Stimulated activated CD8-positive, alpha-beta memory T cell treated with anti-CD3 and anti-CD28 coated beads, Interleukin-15, amount 100 ng/mL, for 24 hours (primary cell): ENCODE data around the gene RASGRF2.
A peak's percentile ranks its signal among the peaks of the same experiment; 100 is the strongest.

Experiments used
- DNase-seq: peaks from one replicate; pipeline ENCODE4 v3.0.0-alpha.2; 2020; ENCODE audit warnings: low read depth

The RASGRF2 gene

GRCh38 chr5:80959768-80960442 is at the start of gene RASGRF2:
TSS of gene RASGRF2 (plus strand) at chr5:80960363. CDS start at chr5:80960739, 376 bp downstream.
- peak; percentile 8 for DNase-seq

- DNase-seq = no peak
Observed at GRCh38 chr5:80912479-80912878, 47.7 kb upstream of the RASGRF2 start.

GRCh38 chr5:80915716-80916115 is 44.4 kb upstream of the RASGRF2 start:
- no peak for DNase-seq

- DNase-seq = no peak
Observed at GRCh38 chr5:80916676-80917075, 43.5 kb upstream of the RASGRF2 start.

GRCh38 chr5:80917631-80918030 is 42.5 kb upstream of the RASGRF2 start:
- no peak for DNase-seq

GRCh38 chr5:80919678-80920196 is 40.4 kb upstream of the RASGRF2 start:
- DNase-seq = no peak

GRCh38 chr5:80920333-80920732 is 39.8 kb upstream of the RASGRF2 start:
- DNase-seq = no peak

GRCh38 chr5:80921026-80921425 is 39.1 kb upstream of the RASGRF2 start:
- no peak for DNase-seq

- no peak for DNase-seq
Observed at GRCh38 chr5:80925931-80926330, 34.2 kb upstream of the RASGRF2 start.

GRCh38 chr5:80926536-80926935 is 33.6 kb upstream of the RASGRF2 start:
- DNase-seq = no peak

GRCh38 chr5:80926979-80927656 is 33.0 kb upstream of the RASGRF2 start:
- DNase-seq = no peak

- no peak for DNase-seq
Observed at GRCh38 chr5:80928073-80928472, 32.1 kb upstream of the RASGRF2 start.

GRCh38 chr5:80930940-80931339 is 29.2 kb upstream of the RASGRF2 start:
- no peak for DNase-seq

- no peak for DNase-seq
Observed at GRCh38 chr5:80931411-80931810, 28.8 kb upstream of the RASGRF2 start.

GRCh38 chr5:80933036-80933435 is 27.1 kb upstream of the RASGRF2 start:
- DNase-seq = no peak

- no peak for DNase-seq
Observed at GRCh38 chr5:80934751-80935150, 25.4 kb upstream of the RASGRF2 start.

- DNase-seq = no peak
Observed at GRCh38 chr5:80935811-80936385, 24.3 kb upstream of the RASGRF2 start.

- no peak for DNase-seq
Observed at GRCh38 chr5:80936881-80937280, 23.3 kb upstream of the RASGRF2 start.

GRCh38 chr5:80937584-80938356 is 22.4 kb upstream of the RASGRF2 start:
- DNase-seq = no peak

GRCh38 chr5:80941496-80941895 is 18.7 kb upstream of the RASGRF2 start:
- no peak for DNase-seq

- DNase-seq = no peak
Observed at GRCh38 chr5:80951366-80951765, 8.8 kb upstream of the RASGRF2 start.

GRCh38 chr5:80953587-80953986 is 6.6 kb upstream of the RASGRF2 start:
- DNase-seq = no peak
